Stimulated activated naive CD4-positive, alpha-beta T cell treated with Interleukin-2 at 50 U/mL for 16 hours (primary cell): ENCODE data around the gene KCNC1.

Experiments used
- DNase-seq: peaks from one replicate; lab custom pipeline; 2025; lab: John Stamatoyannopoulos, UW

KCNC1 gene

GRCh38 chr11:17736930-17737817 is 2.6 kb downstream of the KCNC1 start:
- no peak for DNase-seq

GRCh38 chr11:17738151-17738973 is 3.8 kb downstream of the KCNC1 start:
- no peak for DNase-seq

- DNase-seq = no peak
Measured at GRCh38 chr11:17739945-17740338, 5.4 kb downstream of the KCNC1 start.

DNA sequence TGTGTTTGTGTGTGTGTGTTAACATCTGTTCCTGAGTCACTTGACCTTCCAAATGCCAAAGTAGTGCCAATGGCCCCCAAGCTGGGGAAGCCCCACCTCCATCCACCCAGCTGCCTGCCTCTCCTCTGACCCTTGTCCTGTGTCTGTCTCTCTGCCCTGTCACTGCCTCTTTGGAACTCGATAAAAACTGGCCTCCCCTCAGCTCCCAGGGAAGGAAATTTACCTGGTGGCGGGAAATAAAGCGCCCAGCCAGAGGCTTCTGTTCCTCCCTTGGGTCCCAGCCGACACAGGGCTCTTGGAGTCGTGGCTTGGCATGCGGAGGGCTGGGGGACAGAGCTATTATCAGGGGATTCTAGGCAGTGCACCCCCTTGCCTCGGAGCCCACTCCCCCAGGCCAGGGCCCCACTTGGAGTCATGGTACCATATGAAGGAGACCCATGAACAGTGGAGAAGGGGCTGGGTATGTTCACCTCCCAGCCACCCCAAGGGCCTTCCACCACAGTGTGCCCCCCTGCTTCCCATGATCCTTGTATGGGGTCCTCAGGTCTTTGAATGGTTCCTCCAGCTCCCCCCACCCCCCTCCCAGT is 6.2 kb downstream of the KCNC1 start:
- no peak for DNase-seq

DNA sequence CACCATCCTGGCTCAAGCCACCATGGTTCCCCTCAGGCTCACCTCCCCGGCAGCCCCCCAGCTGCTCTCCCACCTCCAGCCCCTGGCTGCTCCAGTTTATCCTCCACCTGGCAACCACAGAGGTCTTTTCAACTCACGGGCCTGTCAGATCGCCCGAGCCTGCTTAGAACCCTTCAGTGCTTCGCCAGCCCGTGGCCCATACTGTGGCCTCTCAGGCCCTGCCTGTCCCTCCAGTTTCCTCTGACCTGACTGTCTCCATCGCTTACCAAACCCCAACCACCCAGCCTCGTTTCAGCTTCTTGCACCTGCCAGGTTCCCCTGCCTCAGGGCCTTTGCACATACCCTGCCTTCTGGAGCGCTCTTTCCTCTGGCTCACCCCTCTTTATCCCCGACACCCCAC is 6.9 kb downstream of the KCNC1 start:
- no peak for DNase-seq

DNA sequence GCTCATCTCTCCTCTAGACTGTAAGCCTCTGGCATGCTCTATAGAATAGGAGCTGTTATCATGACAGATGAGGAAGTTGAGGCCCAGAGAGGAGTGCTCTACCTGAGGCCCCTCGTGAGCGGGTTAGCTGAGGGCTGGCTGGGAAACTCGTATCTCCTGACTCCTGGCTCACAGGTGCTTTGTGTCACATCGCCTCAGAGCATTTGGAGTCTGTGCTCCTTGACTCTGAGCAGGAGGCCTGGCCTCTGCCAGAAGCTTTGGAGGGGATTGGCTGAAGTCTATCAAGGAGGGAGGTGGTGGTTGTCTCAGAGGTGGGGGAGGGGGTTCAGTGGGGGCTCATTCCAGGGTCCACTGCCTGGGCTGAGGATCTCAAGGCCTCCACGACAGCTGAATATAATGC is 7.4 kb downstream of the KCNC1 start:
- DNase-seq = no peak

GRCh38 chr11:17743026-17743807 is 8.6 kb downstream of the KCNC1 start:
- no peak for DNase-seq

- DNase-seq = no peak
Measured at GRCh38 chr11:17743808-17744119, 9.2 kb downstream of the KCNC1 start.

DNA sequence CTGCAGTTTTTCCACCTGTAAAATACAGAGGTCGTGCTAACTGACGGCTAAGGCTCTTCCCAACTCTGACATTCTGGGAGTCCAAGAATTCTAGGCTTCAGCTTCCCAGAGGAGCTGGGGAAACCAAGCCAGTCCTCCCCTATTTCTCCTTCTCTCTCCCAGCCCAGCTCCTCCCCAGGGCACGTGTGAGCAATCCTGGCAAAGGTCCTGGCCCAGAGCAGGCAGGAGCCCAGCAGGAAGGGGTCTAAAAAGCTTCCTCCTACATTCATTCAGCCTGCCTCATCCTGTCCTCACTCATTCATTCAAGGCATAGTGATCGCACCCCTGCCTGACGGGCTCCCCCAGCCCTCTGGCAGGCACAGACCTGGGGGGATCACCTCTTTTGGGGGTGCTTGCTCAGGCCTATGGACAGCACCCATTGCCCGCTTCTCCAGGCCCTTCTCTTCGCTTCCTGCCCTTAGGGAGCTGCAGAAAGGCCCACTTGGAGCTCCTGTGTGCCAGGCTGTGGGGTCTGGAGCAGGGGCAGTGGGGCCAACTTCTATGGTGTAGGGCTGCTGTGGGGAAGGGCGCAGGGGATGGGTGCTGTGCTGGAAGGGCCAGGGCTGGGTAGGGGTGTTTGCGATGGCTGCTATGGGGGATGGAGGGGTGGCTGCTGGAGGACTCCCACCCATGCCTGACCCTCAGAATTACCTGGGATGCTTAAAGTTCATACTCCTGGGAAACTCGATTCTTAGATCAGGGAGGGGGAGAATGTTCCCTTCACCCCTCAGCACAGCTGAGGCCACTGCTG is 9.8 kb downstream of the KCNC1 start:
- DNase-seq = no peak

- no peak for DNase-seq
Measured at GRCh38 chr11:17745023-17745772, 10.6 kb downstream of the KCNC1 start.

- no peak for DNase-seq
Measured at GRCh38 chr11:17746096-17746495, 11.5 kb downstream of the KCNC1 start.

GRCh38 chr11:17747131-17747955 is 12.8 kb downstream of the KCNC1 start:
- no peak for DNase-seq

DNA sequence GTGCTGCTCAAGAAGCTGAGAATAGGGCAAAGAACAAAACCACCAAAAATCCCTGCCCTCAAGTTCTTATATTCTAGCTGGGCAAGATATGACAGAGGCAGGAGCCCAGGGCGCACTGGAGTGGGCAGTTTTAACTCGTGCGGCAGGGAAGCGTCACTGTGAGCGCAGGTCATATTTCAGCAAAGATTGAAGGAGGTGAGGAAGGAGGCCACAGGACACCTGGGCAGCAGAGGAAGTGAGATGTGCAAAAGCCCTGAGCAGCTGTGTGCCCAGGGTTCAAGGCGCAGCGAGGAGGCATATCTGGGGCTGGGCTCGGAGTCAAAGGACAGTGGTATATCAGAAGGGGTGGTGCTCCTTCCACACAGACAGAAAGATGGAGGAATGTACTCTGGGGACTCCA is 13.5 kb downstream of the KCNC1 start:
- DNase-seq = no peak

DNA sequence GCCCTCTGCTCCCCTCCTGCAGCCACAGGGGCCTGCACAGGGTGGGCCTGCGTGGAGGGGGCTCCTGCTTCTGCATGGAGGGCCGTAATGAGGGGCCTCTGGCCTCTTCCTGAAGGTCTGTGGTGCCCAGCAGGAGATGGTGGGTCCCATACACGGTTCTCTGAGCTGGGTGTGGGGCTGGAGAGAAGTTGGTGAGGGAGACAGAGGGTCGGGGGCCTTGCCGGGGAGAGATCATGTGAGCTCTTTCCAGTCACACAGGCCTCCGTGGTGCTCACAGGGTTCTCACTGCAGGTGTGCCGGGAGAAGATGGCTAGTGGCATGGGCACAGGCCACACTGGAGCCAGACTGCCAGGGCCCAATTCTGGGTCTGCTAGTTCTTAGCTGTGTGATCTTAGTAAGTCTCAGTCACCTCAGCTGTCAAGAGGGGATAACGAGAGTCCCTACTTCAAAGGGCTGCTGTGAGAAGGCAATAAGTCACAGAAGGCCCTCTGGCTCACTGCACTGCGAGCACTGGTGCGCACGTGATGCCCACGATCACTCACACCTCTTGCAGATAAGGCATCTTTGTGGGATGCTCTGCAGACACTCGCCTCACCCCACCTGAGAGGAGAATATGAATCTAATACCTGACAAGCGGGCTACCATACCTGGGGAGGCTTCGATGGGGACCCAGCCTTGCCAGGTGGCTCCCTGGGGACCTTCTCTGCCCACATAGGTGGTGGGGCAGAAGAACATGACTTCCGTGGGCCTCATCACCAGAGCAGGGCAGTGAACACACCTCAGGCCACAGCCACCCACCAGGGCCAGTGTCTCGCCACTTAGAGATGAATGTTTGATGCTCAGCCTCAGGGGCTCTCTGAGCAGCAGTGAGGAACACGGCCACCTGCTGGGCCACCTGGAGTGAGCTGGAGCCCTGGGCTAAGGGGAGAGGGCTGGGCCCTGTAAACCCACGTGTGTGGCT is 14.5 kb downstream of the KCNC1 start:
- no peak for DNase-seq

- no peak for DNase-seq
Measured at GRCh38 chr11:17750013-17750800, 15.6 kb downstream of the KCNC1 start.

DNA sequence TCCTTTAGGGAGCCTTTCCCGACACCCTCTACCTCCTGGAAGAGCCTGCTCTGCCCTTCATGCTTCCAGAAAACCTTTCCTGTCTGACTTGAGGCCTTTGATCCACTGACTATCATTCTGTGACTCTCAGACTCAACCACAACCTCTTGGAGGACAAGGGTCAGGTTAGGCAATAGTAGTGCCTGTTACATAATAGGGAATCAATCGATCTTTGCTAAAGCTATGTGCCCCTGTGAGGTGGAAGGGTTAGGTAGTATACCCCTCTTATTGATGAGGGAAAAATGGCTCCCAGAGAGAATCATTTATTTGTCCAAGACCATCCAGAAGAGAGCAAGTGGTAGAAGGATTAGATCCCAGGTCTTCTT is 16.2 kb downstream of the KCNC1 start:
- DNase-seq = no peak

- no peak for DNase-seq
Measured at GRCh38 chr11:17751558-17751957, 17.0 kb downstream of the KCNC1 start.

GRCh38 chr11:17752144-17752543 is 17.6 kb downstream of the KCNC1 start:
- no peak for DNase-seq
